Ovary (tissue), 9 donors: ENCODE results near the gene IRF1. TPM values are rescaled to one million over a fixed set of nuclear protein-coding genes. Genes with fewer than 3 reads are reported as not detected.

Experiments used
- DNase-seq, 5 donors: peaks; one replicate each; pipeline ENCODE4 v3.0.0-alpha.2; 2019 to 2020
- H3K27ac ChIP-seq, 2 donors: fragments of 200-600 bp; one replicate each; pipeline versions ENCODE4 v1.5.1 to v1.8.0; 2019 to 2022
- H3K27me3 ChIP-seq: fragments of 200-600 bp; one replicate; pipeline ENCODE4 v1.8.0; 2022
- H3K36me3 ChIP-seq: fragments of 200-600 bp; sonication (generic); one replicate; pipeline ENCODE4 v1.5.1; 2019
- H3K4me1 ChIP-seq: one replicate; pipeline ENCODE4 v1.8.1; 2013; ENCODE audit warnings: mild to moderate bottlenecking, moderate library complexity; ENCODE audit not compliant: insufficient read depth
- H3K4me3 ChIP-seq: fragments of 200-600 bp; sonication (generic); one replicate; pipeline ENCODE4 v1.5.1; 2017
- H3K9me3 ChIP-seq, 2 donors: fragments of 200-600 bp in 1 of 2; sonication (generic) in 1 of 2; one replicate each; pipeline versions ENCODE4 v1.5.1 to v1.8.1; 2013 to 2019; ENCODE audit warnings: mild to moderate bottlenecking in 1 of 2, moderate library complexity in 1 of 2
- EP300 ChIP-seq: sonication (generic); formaldehyde crosslinking; IDR thresholded peaks from one replicate; pipeline ENCODE4 v1.6.1; 2017; ENCODE audit warnings: antibody characterized with exemption
- POLR2A ChIP-seq: fragments of 450-650 bp; IDR thresholded peaks from one replicate; pipeline ENCODE4 v1.6.1; 2017; ENCODE audit warnings: antibody characterized with exemption, mild to moderate bottlenecking, moderate library complexity
- WGBS, 3 donors: extraction: QIAGEN DNeasy Blood & Tissue Kit in 1 of 3; methylation state at CpG; one replicate each; pipeline versions ENCODE4 v1.1.5 to v1.1.7; 2013 to 2017; 5-methylcytosine and 5-hydroxymethylcytosine counted together
- intact Hi-C, 4 donors: fragments of 100-400 bp; cut with DNase I; formaldehyde crosslinking; loops; one replicate each; pipeline versions ENCODE4 v1.11.0 to v1.15.1; 2022 to 2023
- polyA plus RNA-seq, 2 donors: library from polyadenylated mRNA; stranded (reverse); fragments of 200-250 nt in 1 of 2; fragments of 350-450 nt in 1 of 2; fragmentation: Illumina TruSeq in 1 of 2; extraction: RNeasy Lipid Tissue Mini Kit (QIAGEN cat#74804) in 1 of 2; gene quantifications; one replicate each; pipeline ENCODE4 v1.2.3, GENCODE V29; 2013 to 2014
- total RNA-seq, 7 donors: library from RNA; depleted of rRNA in 2 of 7; stranded (reverse); fragments of >200 nt in 2 of 7; fragmentation: NEBNext Ultra II Directional in 3 of 7; extraction: Animal tissue kit (Norgen Biotek cat#: 25700) in 3 of 7; gene quantifications; one replicate each; pipeline versions ENCODE4 v1.1.0 to v1.2.4, GENCODE V29; 2016 to 2023
- TF ChIP-seq, protein P1 (sequence below), 3 donors: fragments of 450-650 bp in 2 of 3; fragments of 200-600 bp in 1 of 3; IDR thresholded peaks; one replicate each; pipeline versions ENCODE4 v1.5.1 to v1.8.0; 2016 to 2022; ENCODE audit warnings: antibody characterized with exemption in 3 of 3, mild to moderate bottlenecking in 1 of 3
- donor health status: DM: no; HTN: no; CAD: no; lungs with moderate emphysema.
- donor health status: DM: no; HTN: no; CAD: no.
- donor health status: Bipolar disorder and iron deficiency.
- donor health status: DM: yes; HTN: yes; CAD: no.
- donor health status: DM: no; HTN: no; CAD: no.
- donor health status: DM: yes; HTN: yes; CAD: no.

IRF1 gene
- total and polyA plus RNA-seq, 9 donors = 17.3 to 126 (median 26.7) TPM

DNA sequence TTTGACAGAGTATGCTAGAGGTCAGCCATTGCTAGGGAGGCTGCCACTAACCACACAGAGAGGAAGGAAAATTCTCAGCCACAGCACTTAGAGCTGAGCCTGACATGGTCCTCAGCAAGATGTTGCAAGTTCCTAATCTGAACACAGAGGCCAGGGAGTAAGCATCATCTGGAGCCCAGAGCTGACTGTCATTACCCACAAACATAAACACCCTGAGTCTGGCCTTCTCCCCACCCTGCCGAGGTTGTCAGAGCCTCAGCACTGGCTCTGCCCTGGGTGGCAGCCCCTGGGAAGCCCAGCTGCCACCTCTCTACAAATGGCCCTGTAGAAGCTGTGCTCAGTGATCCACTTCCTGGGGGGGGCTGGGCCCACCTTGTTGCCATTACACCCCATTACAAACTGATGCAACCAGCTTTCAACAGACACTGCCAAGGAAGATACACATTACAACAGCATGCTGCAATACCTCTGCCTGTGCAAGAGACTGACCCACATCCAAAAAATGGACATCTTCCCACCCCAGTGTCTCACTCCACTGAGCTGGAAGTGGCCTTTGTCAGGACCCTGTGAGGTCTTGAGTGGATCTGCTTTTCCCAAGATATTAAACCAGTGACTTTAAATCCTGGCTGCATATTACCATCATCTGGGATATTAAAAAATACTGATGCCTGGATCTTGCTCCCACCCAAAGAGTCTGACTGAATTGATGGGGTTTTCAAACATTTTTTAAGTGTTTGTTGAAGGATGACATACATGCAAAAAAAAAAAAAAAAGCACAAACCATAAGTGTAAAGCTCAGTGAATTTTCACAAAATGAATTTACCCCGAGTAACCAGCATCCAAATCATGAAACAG, 33.0 kb downstream of the IRF1 start:
- H3K36me3 ChIP-seq = no peaks in the 10 kb centered on the region
- no peaks in the 10 kb centered on the region for H3K27me3 ChIP-seq
- intact Hi-C loops = no loop called here
- H3K4me1 ChIP-seq = no peaks in the 10 kb centered on the region
- no peak overlapping the region for H3K27ac ChIP-seq
- no peaks in the 10 kb centered on the region for H3K9me3 ChIP-seq
- DNase-seq = peak in 1 of 5 donors; percentile 31
- no peak overlapping the region for H3K4me3 ChIP-seq
- 72 to 77% (median 74%) methylated on average over 2 of the region's 2 CpGs for WGBS, 3 donors
- TF ChIP-seq EP300 (no peak), POLR2A (no peak)
- TF ChIP-seq, protein P1, sequence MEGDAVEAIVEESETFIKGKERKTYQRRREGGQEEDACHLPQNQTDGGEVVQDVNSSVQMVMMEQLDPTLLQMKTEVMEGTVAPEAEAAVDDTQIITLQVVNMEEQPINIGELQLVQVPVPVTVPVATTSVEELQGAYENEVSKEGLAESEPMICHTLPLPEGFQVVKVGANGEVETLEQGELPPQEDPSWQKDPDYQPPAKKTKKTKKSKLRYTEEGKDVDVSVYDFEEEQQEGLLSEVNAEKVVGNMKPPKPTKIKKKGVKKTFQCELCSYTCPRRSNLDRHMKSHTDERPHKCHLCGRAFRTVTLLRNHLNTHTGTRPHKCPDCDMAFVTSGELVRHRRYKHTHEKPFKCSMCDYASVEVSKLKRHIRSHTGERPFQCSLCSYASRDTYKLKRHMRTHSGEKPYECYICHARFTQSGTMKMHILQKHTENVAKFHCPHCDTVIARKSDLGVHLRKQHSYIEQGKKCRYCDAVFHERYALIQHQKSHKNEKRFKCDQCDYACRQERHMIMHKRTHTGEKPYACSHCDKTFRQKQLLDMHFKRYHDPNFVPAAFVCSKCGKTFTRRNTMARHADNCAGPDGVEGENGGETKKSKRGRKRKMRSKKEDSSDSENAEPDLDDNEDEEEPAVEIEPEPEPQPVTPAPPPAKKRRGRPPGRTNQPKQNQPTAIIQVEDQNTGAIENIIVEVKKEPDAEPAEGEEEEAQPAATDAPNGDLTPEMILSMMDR (IDR thresholded peaks at IDR 0.05) = no peak

DNA sequence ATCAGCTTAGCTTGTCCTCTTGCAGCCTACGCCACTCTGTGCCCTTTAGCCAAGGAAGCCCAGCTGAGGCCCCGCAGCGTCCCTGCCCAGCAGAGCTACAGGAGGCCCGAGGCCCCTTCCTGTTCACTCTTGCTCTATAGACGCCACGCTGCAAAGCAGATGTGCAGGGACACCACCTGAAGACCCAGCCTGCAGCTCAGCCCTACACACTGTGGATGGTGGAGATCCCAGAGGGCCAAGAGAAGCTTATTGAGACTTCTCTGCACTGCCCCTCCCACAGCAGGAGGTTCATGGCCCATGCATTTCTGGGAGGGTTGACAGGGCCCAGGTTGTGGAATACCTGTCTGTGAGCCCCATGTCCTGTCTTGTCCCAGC, 33.6 kb downstream of the IRF1 start:
- peak in 1 of 5 donors; percentile 19 for DNase-seq
- H3K4me1 ChIP-seq = no peaks in the 10 kb centered on the region
- WGBS, 3 donors = 93 to 98% (median 93%) methylated on average over 6 of the region's 6 CpGs
- H3K9me3 ChIP-seq = no peaks in the 10 kb centered on the region
- H3K27me3 ChIP-seq = no peaks in the 10 kb centered on the region
- TF ChIP-seq, protein P1 (IDR thresholded peaks at IDR 0.05) = no peak
- no peak for TF ChIP-seq POLR2A
- TF ChIP-seq EP300 = no peak
- H3K27ac ChIP-seq = no peak overlapping the region
- intact Hi-C loops = no loop called here
- no peak overlapping the region for H3K4me3 ChIP-seq
- H3K36me3 ChIP-seq = no peaks in the 10 kb centered on the region

DNA sequence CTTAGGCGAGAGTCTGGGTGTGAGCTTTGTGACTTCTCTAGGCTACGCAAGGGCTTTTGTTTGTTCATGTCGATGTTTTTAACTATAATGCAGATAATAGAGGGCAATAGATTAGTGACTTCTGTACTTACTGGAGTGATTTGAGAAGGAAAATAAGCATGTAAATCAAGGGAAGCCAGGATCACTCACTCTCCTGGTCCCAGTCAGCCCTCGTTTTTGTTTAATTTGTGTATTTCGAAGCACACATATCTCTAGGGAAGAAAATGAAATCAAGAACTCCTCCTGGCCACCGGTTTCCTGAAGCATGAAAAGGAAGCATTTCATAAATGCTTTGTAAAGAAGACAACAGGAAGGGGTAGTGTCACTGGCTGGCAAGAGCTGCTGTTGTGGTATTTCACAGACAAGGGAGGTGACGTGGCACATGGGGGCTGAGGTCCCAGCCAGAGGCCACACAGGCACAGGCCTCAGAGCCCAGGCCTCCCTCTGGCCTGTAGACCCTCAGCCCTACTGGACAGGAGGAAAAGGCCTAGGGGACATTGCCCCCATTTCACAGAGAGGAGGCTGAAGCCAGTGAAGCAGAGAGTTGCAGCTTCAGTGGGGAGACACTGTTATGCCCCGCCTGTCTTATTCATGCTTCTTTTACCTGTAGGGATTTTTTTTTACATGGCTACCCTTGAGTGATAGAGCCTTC, 34.1 kb downstream of the IRF1 start:
- Histone ChIP-seq H3K4me3 (no peak overlapping the region), H3K27me3 (no peaks in the 10 kb centered on the region), H3K9me3 (no peaks in the 10 kb centered on the region), H3K4me1 (no peaks in the 10 kb centered on the region), H3K27ac (no peak overlapping the region), H3K36me3 (no peaks in the 10 kb centered on the region)
- no peak for TF ChIP-seq POLR2A
- TF ChIP-seq, protein P1 (IDR thresholded peaks at IDR 0.05) = no peak
- no peak for TF ChIP-seq EP300
- intact Hi-C loops = no loop called here
- peak in 1 of 5 donors; percentile 30 for DNase-seq
- WGBS, 3 donors = 51 to 65% (median 64%) methylated on average over 8 of the region's 8 CpGs

DNA sequence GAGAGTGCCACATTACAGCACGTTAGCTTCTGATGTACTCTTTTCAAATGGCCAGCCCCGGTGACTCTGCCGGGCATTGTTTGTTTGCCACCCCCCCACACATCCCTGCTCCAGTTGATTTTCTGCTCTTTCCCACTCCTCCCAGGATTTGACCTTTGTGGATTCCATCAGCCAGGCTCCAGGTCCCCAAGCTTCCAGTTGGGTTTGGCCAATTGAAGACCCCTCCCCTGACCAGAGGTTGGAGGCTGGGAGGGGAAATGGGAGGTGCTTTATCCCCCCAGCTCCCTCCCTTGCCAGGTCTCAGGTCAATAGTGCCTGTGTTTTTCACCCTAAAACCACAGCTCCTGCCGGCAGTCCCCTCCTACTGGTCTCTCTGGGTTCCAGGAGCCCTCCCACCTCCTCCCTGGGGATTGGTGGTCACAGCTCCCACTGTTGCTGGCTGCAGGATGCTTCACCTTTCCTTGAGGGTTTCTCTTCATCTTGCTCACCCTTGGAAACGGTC, 34.9 kb downstream of the IRF1 start:
- no peaks in the 10 kb centered on the region for H3K4me1 ChIP-seq
- H3K27me3 ChIP-seq = no peaks in the 10 kb centered on the region
- no peak for DNase-seq
- no peak overlapping the region for H3K4me3 ChIP-seq
- H3K9me3 ChIP-seq = no peaks in the 10 kb centered on the region
- WGBS, 3 donors = 55 to 68% (median 62%) methylated on average over 5 of the region's 5 CpGs
- intact Hi-C loops = no loop called here
- TF ChIP-seq EP300 (no peak), POLR2A (no peak)
- TF ChIP-seq, protein P1 (IDR thresholded peaks at IDR 0.05) = no peak
- H3K36me3 ChIP-seq = no peaks in the 10 kb centered on the region
- H3K27ac ChIP-seq = no peak overlapping the region
